ENCODE results near the gene ZNF695. TPM values are rescaled to one million over a fixed set of nuclear protein-coding genes. Genes with fewer than 3 reads are reported as not detected.

The ZNF695 gene
- total RNA-seq, 1 donor from 2014 or later: not detected

DNA sequence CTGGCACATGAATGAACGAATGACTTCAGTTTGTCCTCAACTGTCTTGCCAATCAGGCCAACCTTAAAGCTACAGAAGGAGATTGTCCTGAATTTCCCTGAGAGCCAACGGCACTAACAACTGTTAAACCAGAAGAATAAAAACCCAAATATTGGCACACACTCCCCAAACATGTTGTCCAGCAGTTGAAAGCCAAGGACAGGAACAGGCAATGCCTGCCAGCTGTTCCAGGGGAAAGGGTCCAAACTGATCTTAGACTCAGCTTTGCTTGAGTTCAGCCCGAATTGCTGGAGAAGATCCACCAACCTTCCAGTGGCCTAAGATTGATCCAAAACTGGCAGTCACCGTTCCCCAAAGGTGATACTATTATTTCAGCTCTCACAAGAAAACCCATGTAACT is 53.7 kb downstream of the ZNF695 start:
- TF ChIP-seq, protein P1, sequence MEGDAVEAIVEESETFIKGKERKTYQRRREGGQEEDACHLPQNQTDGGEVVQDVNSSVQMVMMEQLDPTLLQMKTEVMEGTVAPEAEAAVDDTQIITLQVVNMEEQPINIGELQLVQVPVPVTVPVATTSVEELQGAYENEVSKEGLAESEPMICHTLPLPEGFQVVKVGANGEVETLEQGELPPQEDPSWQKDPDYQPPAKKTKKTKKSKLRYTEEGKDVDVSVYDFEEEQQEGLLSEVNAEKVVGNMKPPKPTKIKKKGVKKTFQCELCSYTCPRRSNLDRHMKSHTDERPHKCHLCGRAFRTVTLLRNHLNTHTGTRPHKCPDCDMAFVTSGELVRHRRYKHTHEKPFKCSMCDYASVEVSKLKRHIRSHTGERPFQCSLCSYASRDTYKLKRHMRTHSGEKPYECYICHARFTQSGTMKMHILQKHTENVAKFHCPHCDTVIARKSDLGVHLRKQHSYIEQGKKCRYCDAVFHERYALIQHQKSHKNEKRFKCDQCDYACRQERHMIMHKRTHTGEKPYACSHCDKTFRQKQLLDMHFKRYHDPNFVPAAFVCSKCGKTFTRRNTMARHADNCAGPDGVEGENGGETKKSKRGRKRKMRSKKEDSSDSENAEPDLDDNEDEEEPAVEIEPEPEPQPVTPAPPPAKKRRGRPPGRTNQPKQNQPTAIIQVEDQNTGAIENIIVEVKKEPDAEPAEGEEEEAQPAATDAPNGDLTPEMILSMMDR (IDR thresholded peaks at IDR 0.05; ENCODE audit: borderline replicate concordance): no peak
- no peak for DNase-seq
- intact Hi-C loops (cut with micrococcal nuclease): no loop called here

DNA sequence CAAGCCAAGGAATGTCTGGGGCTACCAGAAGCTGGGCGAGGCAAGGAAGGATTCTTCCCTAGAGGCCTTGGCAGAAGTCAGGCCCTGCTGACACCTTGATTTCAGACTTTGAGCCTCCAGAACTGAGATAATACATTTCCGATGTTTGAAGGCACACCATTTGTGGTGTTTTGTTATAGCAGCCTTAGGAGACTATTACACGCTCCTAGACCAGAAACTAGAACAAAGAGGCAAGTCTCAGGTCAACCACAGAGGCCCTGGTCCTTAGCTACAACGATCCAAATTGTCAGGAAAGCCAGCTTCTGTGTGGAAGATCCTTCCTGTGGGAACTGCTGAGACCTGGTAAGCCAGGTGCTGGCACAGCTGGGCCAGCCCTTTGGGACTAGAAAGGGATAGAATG is 56.4 kb downstream of the ZNF695 start:
- DNase-seq: no peak
- no peak overlapping the region for H3K4me3 ChIP-seq
- TF ChIP-seq, protein P1 (IDR thresholded peaks at IDR 0.05; ENCODE audit: borderline replicate concordance): no peak
- H3K27ac ChIP-seq (replicated peaks): no peak overlapping the region
- no peaks in the 10 kb centered on the region for H3K27me3 ChIP-seq (ENCODE audit: low read depth)
- H3K9me3 ChIP-seq (replicated peaks): no peaks in the 10 kb centered on the region
- H3K36me3 ChIP-seq: no peaks in the 10 kb centered on the region
- intact Hi-C loops (cut with micrococcal nuclease): no loop called here
- peaks cover 22% of the 10 kb centered on the region for H3K4me1 ChIP-seq

More for the DNA sequence above, 53.7 kb downstream of the ZNF695 start:
- no peaks in the 10 kb centered on the region for H3K27me3 ChIP-seq (ENCODE audit: low read depth)
- no peak overlapping the region for H3K27ac ChIP-seq (replicated peaks)
- peaks cover under 1% of the 10 kb centered on the region for H3K4me1 ChIP-seq
- no peaks in the 10 kb centered on the region for H3K9me3 ChIP-seq (replicated peaks)
- H3K4me3 ChIP-seq: no peak overlapping the region
- no peaks in the 10 kb centered on the region for H3K36me3 ChIP-seq

DNA sequence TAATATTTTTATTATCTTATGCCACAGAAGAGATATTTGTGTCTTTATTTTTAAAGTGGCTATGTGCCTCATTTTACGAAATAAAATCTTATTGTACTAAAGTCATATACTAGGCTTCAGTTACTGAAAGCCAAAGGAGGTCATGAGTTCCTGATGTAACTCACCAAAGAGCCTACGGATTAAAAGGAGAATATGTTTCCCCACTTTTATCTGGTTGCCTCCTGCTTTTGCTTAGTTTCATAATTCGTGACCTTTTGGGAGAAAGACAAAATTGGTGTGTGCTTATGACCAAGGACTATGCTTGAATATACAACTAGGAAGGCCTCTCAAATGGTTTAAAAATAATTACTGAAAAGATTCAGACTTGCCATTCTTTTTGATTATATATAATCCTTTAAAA is 57.9 kb downstream of the ZNF695 start:
- TF ChIP-seq, protein P1 (IDR thresholded peaks at IDR 0.05; ENCODE audit: borderline replicate concordance): no peak
- Histone ChIP-seq H3K4me1 (peaks cover 22% of the 10 kb centered on the region), H3K27ac (replicated peaks) (no peak overlapping the region), H3K36me3 (no peaks in the 10 kb centered on the region), H3K9me3 (replicated peaks) (no peaks in the 10 kb centered on the region), H3K27me3 (ENCODE audit: low read depth) (no peaks in the 10 kb centered on the region), H3K4me3 (no peak overlapping the region)
- no peak for DNase-seq
- intact Hi-C loops (cut with micrococcal nuclease): no loop called here

DNA sequence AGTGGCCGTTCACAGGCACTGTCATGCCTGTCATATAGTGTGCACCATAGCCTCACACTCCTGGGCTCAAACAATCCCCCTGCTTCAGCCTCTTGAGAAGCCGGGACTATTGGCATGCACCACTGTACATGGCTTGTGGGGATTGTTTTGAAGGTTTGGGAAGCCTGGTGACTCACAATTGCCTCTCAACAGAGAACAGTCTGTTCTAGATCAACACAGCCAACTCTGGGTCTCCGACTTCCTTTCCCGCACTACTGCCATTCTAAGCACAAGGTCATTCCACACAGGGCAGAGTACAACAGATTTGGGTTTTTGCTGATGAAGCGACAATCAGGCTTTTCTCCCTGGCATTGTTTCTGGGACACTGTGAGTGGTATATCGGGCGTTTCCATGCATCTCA is 60.6 kb downstream of the ZNF695 start:
- H3K4me1 ChIP-seq: peaks cover 22% of the 10 kb centered on the region
- peak overlapping the region; percentile 89 for H3K27ac ChIP-seq (replicated peaks)

DNA sequence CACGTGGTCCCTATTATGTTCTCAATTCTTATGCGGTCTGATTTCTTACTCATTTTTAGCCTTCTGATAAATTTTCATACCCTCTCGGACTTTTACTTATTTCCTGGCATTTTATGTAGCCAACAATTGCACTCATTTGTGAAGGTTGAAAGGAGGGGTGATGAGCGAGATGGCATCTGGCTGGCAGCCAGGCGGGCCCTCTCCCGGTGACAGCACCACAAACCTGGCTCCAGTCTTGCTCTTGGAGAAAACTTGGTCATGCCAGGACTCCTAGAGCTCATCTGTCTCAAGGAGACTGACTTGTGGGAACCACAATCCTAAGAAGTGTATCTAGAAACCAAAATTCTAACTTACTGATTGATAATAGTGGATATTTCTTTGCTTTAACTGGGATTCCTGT is 61.5 kb downstream of the ZNF695 start:
- Histone ChIP-seq H3K27ac (replicated peaks) (peak overlapping the region; percentile 89), H3K4me1 (peaks cover 22% of the 10 kb centered on the region), H3K27me3 (ENCODE audit: low read depth) (no peaks in the 10 kb centered on the region), H3K4me3 (no peak overlapping the region), H3K36me3 (no peaks in the 10 kb centered on the region), H3K9me3 (replicated peaks) (no peaks in the 10 kb centered on the region)
- no peak for DNase-seq
- TF ChIP-seq, protein P1 (IDR thresholded peaks at IDR 0.05; ENCODE audit: borderline replicate concordance): no peak
- intact Hi-C loops (cut with micrococcal nuclease): no loop called here

More for the DNA sequence above, 60.6 kb downstream of the ZNF695 start:
- intact Hi-C loops (cut with micrococcal nuclease): no loop called here
- DNase-seq: peak; percentile 47
- TF ChIP-seq, protein P1 (IDR thresholded peaks at IDR 0.05; ENCODE audit: borderline replicate concordance): no peak
- Histone ChIP-seq H3K36me3 (no peaks in the 10 kb centered on the region), H3K4me3 (no peak overlapping the region), H3K9me3 (replicated peaks) (no peaks in the 10 kb centered on the region), H3K27me3 (ENCODE audit: low read depth) (no peaks in the 10 kb centered on the region)

Other genes with a start within 250 kb of the ZNF695 start
- gene AHCTF1, start 76.1 kb downstream of the ZNF695 start, total RNA-seq: 20.8 TPM
- gene ZNF670, start 70.8 kb upstream of the ZNF695 start, total RNA-seq: 1.5 TPM
- 3.2 TPM for gene ZNF669, start 96.3 kb upstream of the ZNF695 start, total RNA-seq
- gene ZNF124, start 164.0 kb upstream of the ZNF695 start, total RNA-seq: 7.6 TPM
- gene VN1R5, start 248.0 kb upstream of the ZNF695 start, total RNA-seq: not detected

Data from left ventricle myocardium inferior (tissue), 1 donor.